ENCODE results near the gene FAM131A. TPM values are rescaled to one million over a fixed set of nuclear protein-coding genes. Genes with fewer than 3 reads are reported as not detected.

FAM131A gene
- total RNA-seq, 1 donor from 2014 or later, result 28.5 TPM

DNA sequence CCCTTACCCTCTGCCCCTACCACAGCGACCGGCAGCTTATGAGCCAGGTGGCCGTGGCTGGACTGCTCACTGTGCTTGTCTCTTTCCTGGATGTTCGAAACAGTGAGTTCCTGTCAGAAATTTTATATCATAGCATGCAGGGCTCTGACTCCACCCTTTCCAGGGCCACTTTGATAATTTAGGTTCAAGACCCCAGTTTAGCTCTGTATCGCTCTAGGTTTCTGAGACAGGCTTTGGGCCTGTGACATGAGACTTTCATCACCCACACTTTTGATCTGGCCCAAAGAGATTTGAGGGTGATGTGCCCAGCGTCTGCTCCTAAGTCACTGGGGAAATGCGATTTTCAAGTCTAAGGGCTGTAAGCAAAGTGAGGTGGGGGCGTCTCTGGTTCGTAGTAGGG is 29.5 kb upstream of the FAM131A start:
- Histone ChIP-seq H3K36me3 (peaks cover 0 to 63% of the 10 kb centered on the region in 2 donors), H3K9me3 (no peaks in the 10 kb centered on the region), H3K27ac (no peak overlapping the region), H3K4me3 (no peak overlapping the region), H3K4me1 (no peaks in the 10 kb centered on the region), H3K27me3 (no peaks in the 10 kb centered on the region)
- intact Hi-C loops (cut with DNase I), result no loop called here
- no peak for DNase-seq (ENCODE audit: extremely low spot score in 2 of 2)
- TF ChIP-seq POLR2AphosphoS5 (IDR thresholded peaks at IDR 0.05; ENCODE audit: insufficient read depth in 1 of 2, low read depth in 1 of 2), result no peak

GRCh38 chr3:184308744-184309143 is 28.7 kb upstream of the FAM131A start:
- no peak for DNase-seq (ENCODE audit: extremely low spot score in 2 of 2)
- intact Hi-C loops (cut with DNase I), result no loop called here
- peaks cover 0 to 55% of the 10 kb centered on the region in 2 donors for H3K36me3 ChIP-seq
- H3K9me3 ChIP-seq, result no peaks in the 10 kb centered on the region
- H3K27me3 ChIP-seq, result no peaks in the 10 kb centered on the region
- no peak overlapping the region for H3K4me3 ChIP-seq
- no peaks in the 10 kb centered on the region for H3K4me1 ChIP-seq
- no peak overlapping the region for H3K27ac ChIP-seq
- TF ChIP-seq POLR2A (IDR thresholded peaks at IDR 0.05) (no peak), POLR2AphosphoS5 (IDR thresholded peaks at IDR 0.05; ENCODE audit: insufficient read depth in 1 of 2, low read depth in 1 of 2) (no peak)
- TF ChIP-seq, protein P1, sequence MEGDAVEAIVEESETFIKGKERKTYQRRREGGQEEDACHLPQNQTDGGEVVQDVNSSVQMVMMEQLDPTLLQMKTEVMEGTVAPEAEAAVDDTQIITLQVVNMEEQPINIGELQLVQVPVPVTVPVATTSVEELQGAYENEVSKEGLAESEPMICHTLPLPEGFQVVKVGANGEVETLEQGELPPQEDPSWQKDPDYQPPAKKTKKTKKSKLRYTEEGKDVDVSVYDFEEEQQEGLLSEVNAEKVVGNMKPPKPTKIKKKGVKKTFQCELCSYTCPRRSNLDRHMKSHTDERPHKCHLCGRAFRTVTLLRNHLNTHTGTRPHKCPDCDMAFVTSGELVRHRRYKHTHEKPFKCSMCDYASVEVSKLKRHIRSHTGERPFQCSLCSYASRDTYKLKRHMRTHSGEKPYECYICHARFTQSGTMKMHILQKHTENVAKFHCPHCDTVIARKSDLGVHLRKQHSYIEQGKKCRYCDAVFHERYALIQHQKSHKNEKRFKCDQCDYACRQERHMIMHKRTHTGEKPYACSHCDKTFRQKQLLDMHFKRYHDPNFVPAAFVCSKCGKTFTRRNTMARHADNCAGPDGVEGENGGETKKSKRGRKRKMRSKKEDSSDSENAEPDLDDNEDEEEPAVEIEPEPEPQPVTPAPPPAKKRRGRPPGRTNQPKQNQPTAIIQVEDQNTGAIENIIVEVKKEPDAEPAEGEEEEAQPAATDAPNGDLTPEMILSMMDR (IDR thresholded peaks at IDR 0.05), result no peak

DNA sequence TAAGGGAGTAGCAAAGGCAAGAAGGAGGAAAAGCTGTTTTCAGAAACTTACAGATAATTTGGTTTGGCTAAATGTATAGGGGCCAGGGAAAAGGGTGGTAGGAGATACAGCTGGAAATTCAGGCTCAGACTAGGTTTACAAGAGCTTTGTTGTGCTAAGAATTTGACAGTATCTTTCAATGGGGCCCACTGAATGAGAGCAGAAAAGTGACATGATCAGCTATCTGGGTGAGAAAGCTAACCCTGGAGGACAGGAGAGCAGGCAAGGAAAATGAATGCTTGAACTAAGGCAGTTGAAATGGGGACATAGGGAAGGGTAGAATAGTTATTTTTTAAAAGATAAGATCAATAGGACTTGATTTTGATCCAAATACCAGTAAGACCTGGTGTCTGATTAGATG is 25.8 kb upstream of the FAM131A start:
- intact Hi-C loops (cut with DNase I), result no loop called here
- Histone ChIP-seq H3K36me3 (peaks cover 0 to 27% of the 10 kb centered on the region in 2 donors), H3K27me3 (no peaks in the 10 kb centered on the region), H3K27ac (no peak overlapping the region), H3K4me3 (no peak overlapping the region), H3K4me1 (peaks cover 14% of the 10 kb centered on the region), H3K9me3 (no peaks in the 10 kb centered on the region)
- DNase-seq (ENCODE audit: extremely low spot score in 2 of 2), result no peak
- TF ChIP-seq, protein P1 (IDR thresholded peaks at IDR 0.05), result no peak
- TF ChIP-seq POLR2AphosphoS5 (IDR thresholded peaks at IDR 0.05; ENCODE audit: insufficient read depth in 1 of 2, low read depth in 1 of 2) (no peak), POLR2A (IDR thresholded peaks at IDR 0.05) (no peak)

DNA sequence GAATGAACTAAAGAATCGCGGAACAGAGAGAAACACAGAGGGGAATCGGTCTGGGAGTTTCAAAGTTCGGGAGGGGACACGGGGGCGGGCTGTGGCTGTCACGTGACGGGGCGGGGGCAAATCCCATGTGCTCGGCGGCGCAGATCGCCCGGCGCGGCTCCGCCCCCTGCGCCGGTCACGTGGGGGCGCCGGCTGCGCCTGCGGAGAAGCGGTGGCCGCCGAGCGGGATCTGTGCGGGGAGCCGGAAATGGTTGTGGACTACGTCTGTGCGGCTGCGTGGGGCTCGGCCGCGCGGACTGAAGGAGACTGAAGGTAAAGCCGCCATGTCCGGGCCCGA is 23.1 kb upstream of the FAM131A start, which contains the start of gene EIF4G1:
Gene EIF4G1 (plus strand): TSS at position 244 of the 337 bp plus-strand sequence. CDS start 1,191 bp downstream, outside the sequence.
- DNase-seq (ENCODE audit: extremely low spot score in 2 of 2), result peak in 1 of 2 donors; percentile 96
- H3K4me3 ChIP-seq, result peak within 1 kb of the TSS; percentile 66 to 94
- peak within 1 kb of the TSS; percentile 94 for H3K27ac ChIP-seq
- no peaks in the 10 kb centered on the region for H3K27me3 ChIP-seq
- H3K4me1 ChIP-seq, result peaks cover 41% of the 10 kb centered on the region
- TF ChIP-seq POLR2AphosphoS5 (IDR thresholded peaks at IDR 0.05; ENCODE audit: insufficient read depth in 1 of 2, low read depth in 1 of 2) (no peak), POLR2A (IDR thresholded peaks at IDR 0.05) (peak in 1 of 2 donors; percentile 54)
- no peaks in the 10 kb centered on the region for H3K9me3 ChIP-seq
- H3K36me3 ChIP-seq, result peaks cover 0 to 8% of the 10 kb centered on the region in 2 donors
- intact Hi-C loops (cut with DNase I), result loop anchor here (1.0 kb wide), 2 partner anchors 24 to 47 kb away; partner anchors contain the start of genes CLCN2 and POLR2H

DNA sequence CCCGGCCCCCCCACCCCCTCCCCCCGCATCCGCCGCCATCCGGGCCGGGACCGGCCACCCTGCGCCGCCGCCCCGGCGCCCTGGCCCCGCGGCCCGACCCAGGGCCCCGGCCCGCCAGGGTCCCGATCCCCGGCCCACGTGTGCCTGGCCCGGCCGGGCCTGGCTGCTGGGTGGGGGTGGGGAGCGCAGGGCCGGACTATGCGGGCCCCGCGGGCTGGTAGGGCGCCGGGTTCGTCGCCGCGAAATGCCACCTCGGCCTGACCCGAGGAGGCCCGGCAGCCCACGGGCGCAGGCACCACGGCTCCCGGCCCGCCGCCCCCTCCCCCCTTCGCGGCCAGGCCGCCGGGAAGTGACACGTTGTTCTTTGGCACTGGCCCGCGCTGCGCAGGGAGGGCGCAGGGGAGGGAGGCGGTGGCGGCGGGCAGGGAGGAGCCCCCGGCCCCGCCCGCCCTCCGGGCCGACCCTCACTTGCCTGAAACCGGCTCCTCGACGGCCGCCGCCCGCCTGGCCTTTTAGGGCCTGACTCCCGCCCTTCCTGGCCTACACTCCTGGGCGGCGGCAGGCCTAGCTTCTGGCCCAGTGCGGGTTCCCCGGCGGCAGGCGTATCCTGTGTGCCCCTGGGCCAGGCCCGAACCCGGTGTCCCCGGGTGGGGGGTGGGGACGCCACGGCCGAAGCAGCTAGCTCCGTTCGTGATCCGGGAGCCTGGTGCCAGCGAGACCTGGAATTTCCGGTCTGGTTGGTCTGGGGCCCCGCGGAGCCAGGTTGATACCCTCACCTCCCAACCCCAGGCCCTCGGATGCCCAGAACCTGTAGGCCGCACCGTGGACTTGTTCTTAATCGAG is 22.5 kb upstream of the FAM131A start:
- intact Hi-C loops (cut with DNase I), result loop anchor here (1.0 kb wide), 2 partner anchors 23 to 46 kb away; partner anchors contain the start of genes CLCN2 and POLR2H

More for the DNA sequence above, 22.5 kb upstream of the FAM131A start:
- DNase-seq (ENCODE audit: extremely low spot score in 2 of 2), result peak in 1 of 2 donors; percentile 92
- no peaks in the 10 kb centered on the region for H3K9me3 ChIP-seq
- no peaks in the 10 kb centered on the region for H3K27me3 ChIP-seq
- H3K36me3 ChIP-seq, result peaks cover 0 to 8% of the 10 kb centered on the region in 2 donors
- H3K27ac ChIP-seq, result peak overlapping the region; percentile 94
- H3K4me3 ChIP-seq, result peak overlapping the region; percentile 66 to 94
- peaks cover 47% of the 10 kb centered on the region for H3K4me1 ChIP-seq
- TF ChIP-seq, protein P1 (IDR thresholded peaks at IDR 0.05), result no peak
- TF ChIP-seq POLR2A (IDR thresholded peaks at IDR 0.05), result peak in 1 of 2 donors; percentile 35
- peak in 1 of 2 donors; percentile 63 for TF ChIP-seq POLR2AphosphoS5 (IDR thresholded peaks at IDR 0.05; ENCODE audit: insufficient read depth in 1 of 2, low read depth in 1 of 2)
